Measurements from ENCODE around the gene OSBP2.

OSBP2 gene

DNA sequence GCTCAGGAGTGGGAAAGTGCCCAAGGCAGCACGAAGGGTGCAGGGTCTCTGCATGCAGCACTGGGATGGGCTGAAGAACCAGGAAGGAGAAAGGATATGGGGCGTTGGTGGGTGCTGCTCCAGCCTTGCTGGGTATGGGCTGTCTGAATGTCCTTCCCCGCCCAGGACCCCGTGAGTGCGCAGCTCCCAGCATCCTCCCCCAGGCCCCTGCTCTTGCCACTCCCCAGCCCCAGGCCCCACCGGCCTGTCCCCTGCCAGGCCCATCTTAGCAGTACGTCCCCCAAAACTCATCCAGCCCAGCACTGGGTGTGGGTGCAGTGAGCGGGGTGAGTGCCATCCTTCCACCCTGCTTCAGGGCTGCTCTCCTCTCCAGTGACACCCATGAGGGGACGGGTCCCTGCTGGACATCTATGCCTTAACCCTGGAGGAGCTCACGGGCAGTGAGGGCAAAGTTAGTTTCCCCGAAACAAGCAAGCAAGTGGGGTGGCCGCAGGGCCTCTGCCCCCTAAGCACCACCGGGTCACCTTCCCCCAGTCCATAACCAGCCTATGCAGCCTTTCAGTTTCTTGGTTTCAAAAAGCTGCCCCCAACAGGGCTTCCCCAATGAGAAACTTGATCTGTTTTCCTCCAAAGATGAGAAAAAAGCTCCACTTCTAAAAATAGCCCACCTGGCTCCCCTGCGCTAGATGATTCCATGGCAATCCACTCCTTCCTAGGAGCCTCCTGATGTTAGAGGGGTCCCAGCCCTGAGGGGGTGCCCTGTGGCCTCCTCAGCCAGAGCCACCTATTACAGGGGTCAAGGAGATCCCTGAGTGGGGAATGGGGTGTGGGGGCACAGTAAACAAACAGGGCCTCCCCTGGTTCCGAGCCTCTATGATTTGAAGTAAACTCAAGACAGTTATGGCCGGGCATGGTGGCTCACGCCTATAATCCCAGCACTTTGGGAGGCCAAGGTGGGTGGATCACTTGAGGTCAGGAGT lies 170.1 kb downstream of the OSBP2 start:
- 93% methylated on average over 17 of the region's 17 CpGs for WGBS
- no peak overlapping the region for H3K9ac ChIP-seq (ENCODE audit: low read depth, low read length)
- no peak overlapping the region for H3K4me3 ChIP-seq (ENCODE audit: low read length)
- H3K9me3 ChIP-seq (ENCODE audit: insufficient read depth, low read depth, low read length) = no peaks in the 10 kb centered on the region
- H3K4me1 ChIP-seq (ENCODE audit: insufficient read depth, low read length) = no peaks in the 10 kb centered on the region
- H3K36me3 ChIP-seq (ENCODE audit: insufficient read depth, low read length) = no peaks in the 10 kb centered on the region
- H3K27me3 ChIP-seq (ENCODE audit: insufficient read depth, low read length) = no peaks in the 10 kb centered on the region
- H3K27ac ChIP-seq (ENCODE audit: low read depth, low read length) = no peak overlapping the region

DNA sequence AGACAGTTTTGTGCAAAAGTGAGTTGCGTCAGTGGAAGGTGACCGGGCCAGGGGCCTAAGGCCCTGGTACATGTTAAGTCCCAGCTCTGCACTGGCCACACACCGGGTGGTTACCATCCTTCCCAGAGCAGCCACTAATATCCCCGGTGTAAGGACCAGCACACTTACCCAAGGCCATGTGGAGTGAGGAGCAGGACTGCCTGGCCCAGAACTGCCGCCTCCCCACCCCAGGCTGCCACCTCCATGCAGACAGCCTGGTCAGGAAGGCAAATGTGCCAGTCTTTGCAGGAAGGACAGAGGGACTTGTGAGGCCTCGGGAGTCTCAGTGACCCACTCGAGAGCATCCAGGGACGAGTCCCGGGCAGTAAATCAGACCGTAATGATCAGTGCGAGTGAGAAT lies 171.0 kb downstream of the OSBP2 start:
- H3K36me3 ChIP-seq (ENCODE audit: insufficient read depth, low read length) = no peaks in the 10 kb centered on the region
- H3K27ac ChIP-seq (ENCODE audit: low read depth, low read length) = no peak overlapping the region
- no peaks in the 10 kb centered on the region for H3K9me3 ChIP-seq (ENCODE audit: insufficient read depth, low read depth, low read length)
- WGBS = 95% methylated on average over 11 of the region's 11 CpGs
- no peak overlapping the region for H3K4me3 ChIP-seq (ENCODE audit: low read length)
- H3K4me1 ChIP-seq (ENCODE audit: insufficient read depth, low read length) = no peaks in the 10 kb centered on the region
- H3K9ac ChIP-seq (ENCODE audit: low read depth, low read length) = no peak overlapping the region
- H3K27me3 ChIP-seq (ENCODE audit: insufficient read depth, low read length) = no peaks in the 10 kb centered on the region

DNA sequence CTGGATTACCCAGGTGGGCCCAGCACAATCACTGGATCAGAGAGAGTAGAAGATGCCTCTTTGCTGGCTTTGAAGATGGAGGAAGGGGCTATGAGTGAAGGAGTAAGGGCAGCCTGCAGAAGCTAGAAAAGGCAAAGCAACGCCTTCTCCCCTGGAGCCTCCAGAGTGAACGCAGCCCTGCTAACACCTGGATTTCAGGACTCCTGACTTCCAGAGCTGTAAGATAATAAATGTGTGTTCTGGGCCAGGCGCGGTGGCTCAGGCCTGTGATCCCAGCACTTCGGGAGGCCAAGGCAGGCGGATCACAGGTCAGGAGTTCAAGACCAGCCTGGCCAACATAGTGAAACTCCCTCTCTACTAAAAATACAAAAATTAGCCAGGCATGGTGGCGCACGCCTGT lies 171.5 kb downstream of the OSBP2 start:
- no peaks in the 10 kb centered on the region for H3K9me3 ChIP-seq (ENCODE audit: insufficient read depth, low read depth, low read length)
- H3K27ac ChIP-seq (ENCODE audit: low read depth, low read length) = no peak overlapping the region
- no peaks in the 10 kb centered on the region for H3K36me3 ChIP-seq (ENCODE audit: insufficient read depth, low read length)

DNA sequence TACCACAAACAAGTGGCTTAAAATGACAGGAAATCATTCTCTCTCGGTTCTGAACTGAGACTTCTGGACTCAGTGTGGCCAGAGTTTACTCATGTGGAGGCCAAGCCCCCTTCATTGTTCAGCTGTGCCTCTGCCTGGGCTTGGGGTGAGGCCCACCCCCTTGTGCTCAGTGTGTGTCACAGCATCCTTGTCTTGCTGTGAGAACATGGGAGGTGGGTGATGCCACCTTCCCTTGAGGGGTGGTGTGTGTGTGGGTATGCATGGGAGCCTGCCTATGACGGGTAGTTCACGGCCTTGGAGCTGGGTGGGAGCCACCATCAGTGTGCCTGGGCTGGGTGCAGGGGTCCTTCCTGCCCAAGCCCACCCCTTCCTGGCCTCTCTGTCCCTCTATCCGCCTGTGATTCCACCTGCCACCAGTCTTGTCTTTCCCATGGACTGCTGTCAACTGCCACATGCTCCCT lies 172.2 kb downstream of the OSBP2 start:
- Histone ChIP-seq H3K9ac (ENCODE audit: low read depth, low read length) (no peak overlapping the region), H3K9me3 (ENCODE audit: insufficient read depth, low read depth, low read length) (no peaks in the 10 kb centered on the region), H3K4me1 (ENCODE audit: insufficient read depth, low read length) (no peaks in the 10 kb centered on the region), H3K27ac (ENCODE audit: low read depth, low read length) (no peak overlapping the region), H3K4me3 (ENCODE audit: low read length) (no peak overlapping the region), H3K27me3 (ENCODE audit: insufficient read depth, low read length) (no peaks in the 10 kb centered on the region), H3K36me3 (ENCODE audit: insufficient read depth, low read length) (no peaks in the 10 kb centered on the region)
- WGBS = 89% methylated on average over 4 of the region's 4 CpGs

More for the DNA sequence above, 171.5 kb downstream of the OSBP2 start:
- no peaks in the 10 kb centered on the region for H3K4me1 ChIP-seq (ENCODE audit: insufficient read depth, low read length)
- no peak overlapping the region for H3K4me3 ChIP-seq (ENCODE audit: low read length)
- no peaks in the 10 kb centered on the region for H3K27me3 ChIP-seq (ENCODE audit: insufficient read depth, low read length)
- H3K9ac ChIP-seq (ENCODE audit: low read depth, low read length) = no peak overlapping the region
- WGBS = 88% methylated on average over 8 of the region's 8 CpGs

DNA sequence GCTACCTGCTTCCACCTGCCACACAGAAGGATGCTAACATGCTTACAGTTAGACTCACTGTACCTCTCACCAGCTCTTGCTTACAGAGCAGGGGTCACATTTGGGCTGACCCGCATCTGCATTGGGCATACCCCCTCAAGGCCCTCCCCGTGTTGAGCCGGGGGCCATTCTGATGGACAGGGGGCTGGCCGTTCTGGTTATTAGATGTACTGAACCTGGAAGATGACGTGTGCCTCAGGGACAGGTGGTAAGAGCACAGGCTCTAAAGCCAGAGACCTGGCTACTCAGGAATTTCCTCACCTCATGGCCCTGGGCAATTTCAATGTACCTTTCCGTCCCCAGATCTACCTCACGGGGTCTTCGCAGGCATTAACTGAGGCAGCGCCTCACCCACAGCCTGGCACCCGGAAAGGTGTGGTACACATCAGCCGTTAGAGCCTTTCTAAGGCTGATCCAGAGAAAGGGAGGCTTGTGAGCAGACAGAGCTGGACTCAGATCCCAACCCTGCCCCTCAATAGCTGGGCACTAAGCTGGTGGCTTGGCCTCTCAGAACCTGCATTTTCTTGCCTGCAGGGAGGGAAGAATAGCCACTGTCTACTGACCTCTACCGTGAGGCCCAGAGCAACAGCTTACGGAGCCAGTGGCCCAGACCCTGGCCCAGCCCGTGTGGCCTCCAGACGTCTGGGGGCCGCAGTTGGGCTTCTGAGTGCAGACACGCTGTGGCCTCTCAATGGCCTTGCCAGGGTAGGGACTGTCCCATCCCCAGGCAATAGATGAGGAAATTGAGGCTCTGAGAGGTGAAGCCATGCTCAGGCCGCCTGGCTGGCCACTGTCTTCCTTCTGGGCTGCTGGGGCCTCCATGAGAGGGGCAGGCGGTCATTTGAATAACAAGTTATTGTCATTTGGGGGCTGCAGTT lies 173.3 kb downstream of the OSBP2 start:
- no peaks in the 10 kb centered on the region for H3K9me3 ChIP-seq (ENCODE audit: insufficient read depth, low read depth, low read length)
- WGBS = 88% methylated on average over 19 of the region's 19 CpGs
- H3K27me3 ChIP-seq (ENCODE audit: insufficient read depth, low read length) = no peaks in the 10 kb centered on the region
- no peaks in the 10 kb centered on the region for H3K4me1 ChIP-seq (ENCODE audit: insufficient read depth, low read length)
- H3K4me3 ChIP-seq (ENCODE audit: low read length) = no peak overlapping the region
- H3K36me3 ChIP-seq (ENCODE audit: insufficient read depth, low read length) = no peaks in the 10 kb centered on the region
- no peak overlapping the region for H3K27ac ChIP-seq (ENCODE audit: low read depth, low read length)
- H3K9ac ChIP-seq (ENCODE audit: low read depth, low read length) = no peak overlapping the region; the same call in 1 of the 2 replicates

DNA sequence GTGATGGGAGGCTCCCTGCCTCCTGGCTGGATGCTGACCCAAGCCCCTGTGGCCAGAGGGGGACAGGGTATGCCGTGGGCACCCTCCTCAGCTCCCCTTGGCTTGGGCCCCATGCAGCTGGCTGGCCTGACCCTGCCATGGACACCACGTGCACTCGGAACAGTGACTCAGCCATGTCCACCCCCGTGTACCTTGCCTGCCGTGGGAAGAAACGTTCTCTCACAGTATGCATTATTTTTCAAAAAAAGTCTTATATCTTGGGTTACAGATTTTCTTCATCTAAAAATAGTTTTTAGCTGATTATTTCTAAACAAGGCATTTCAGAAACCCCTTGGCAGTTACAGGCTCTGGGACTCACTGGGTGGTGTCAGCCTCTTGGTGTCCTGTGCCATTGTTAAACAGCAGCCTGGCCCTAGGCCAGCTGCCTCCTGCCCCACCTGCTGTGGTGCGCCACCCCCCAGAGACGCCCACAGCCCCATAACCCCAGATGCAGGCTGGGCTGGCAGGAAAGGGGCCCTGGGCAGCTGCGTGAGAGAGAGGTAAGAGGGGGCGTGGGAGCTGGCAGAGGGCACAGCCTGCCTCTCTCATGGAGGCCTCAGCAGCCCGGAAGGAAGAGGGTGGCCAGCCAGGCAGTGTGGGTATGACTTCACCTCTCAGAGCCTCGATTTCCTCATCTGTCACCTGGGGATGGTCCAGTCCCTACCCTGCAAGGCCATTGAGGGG lies 174.2 kb downstream of the OSBP2 start:
- Histone ChIP-seq H3K4me3 (ENCODE audit: low read length) (no peak overlapping the region), H3K36me3 (ENCODE audit: insufficient read depth, low read length) (no peaks in the 10 kb centered on the region), H3K4me1 (ENCODE audit: insufficient read depth, low read length) (no peaks in the 10 kb centered on the region), H3K27ac (ENCODE audit: low read depth, low read length) (no peak overlapping the region), H3K27me3 (ENCODE audit: insufficient read depth, low read length) (no peaks in the 10 kb centered on the region), H3K9ac (ENCODE audit: low read depth, low read length) (no peak overlapping the region), H3K9me3 (ENCODE audit: insufficient read depth, low read depth, low read length) (no peaks in the 10 kb centered on the region)
- 95% methylated on average over 12 of the region's 12 CpGs for WGBS

DNA sequence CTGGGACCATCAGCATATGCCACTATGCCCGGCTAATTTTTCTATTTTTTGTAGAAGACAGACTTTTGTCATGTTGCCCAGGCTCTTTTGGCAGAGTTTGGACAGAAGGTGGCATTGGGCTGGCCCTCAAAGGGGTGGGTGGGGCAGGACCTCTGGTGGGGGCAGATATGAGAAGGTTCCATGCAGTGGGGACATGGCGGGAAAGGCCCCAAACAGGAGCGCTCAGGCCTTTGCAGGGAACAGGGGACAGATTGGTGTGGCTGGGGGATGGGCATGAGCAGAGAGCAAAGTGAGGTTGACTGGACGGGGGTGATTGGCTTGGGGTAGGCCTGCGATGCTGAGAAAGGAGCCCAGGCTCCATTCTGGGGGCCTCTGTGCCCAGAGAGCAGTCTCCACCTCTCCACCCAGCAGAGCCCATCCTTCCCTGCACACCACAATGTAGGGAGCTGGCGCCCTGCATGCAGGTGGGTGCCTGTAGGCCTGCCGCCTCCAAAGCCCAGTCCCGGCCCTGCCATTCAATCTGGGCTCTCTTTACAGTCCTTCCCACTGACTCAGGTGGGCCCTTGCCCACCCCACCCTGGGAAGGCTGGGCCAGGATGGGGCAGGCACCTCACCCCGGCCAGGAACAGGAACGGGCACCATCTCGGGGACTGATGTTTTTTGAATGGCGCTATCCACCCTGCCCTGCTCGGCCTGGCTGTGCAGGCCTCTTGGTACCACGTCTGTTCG lies 175.2 kb downstream of the OSBP2 start:
- H3K27me3 ChIP-seq (ENCODE audit: insufficient read depth, low read length) = no peaks in the 10 kb centered on the region
- WGBS = 96% methylated on average over 15 of the region's 15 CpGs

DNA sequence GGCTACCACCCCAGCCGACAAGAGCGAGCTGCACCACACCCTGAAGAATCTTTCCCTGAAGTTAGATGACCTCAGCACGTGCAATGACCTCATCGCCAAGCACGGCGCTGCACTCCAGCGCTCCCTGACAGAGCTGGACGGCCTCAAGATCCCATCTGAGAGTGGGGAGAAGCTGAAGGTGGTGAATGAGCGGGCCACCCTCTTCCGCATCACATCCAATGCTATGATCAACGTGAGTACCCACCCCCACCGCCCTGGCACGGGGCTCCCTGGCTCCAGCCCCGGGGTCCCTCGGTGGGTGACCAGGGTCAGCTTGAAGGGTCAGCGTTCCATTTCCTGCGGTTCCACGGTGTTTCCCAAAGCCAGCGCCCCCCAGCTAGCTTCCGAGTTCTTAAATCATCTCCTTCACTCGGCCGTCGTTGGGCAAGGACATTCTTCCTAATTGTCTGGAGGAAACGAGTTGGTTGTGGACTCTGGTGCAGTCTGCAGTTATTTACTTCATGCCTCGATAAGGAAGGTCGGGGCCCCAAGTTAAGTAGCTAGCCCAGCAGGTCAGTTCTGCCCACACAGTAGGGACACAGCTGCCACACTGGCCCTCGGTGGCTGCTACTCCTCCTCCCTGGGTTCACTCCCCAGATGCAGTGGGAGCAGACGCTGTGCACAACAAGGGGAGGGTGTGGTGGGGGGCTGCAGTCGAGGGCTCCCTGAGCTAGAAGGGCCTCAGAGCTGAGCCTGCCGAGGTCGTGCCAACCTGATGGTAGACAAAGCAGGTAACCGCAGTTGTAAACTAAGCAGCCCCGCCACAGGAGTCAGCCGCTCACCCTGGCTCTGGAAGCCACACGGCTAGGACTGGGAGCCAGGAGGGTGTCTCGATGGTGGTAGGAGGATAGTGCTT lies 176.0 kb downstream of the OSBP2 start:
- Histone ChIP-seq H3K27me3 (ENCODE audit: insufficient read depth, low read length) (no peaks in the 10 kb centered on the region), H3K27ac (ENCODE audit: low read depth, low read length) (no peak overlapping the region), H3K4me1 (ENCODE audit: insufficient read depth, low read length) (no peaks in the 10 kb centered on the region), H3K9me3 (ENCODE audit: insufficient read depth, low read depth, low read length) (no peaks in the 10 kb centered on the region), H3K36me3 (ENCODE audit: insufficient read depth, low read length) (no peaks in the 10 kb centered on the region), H3K9ac (ENCODE audit: low read depth, low read length) (no peak overlapping the region), H3K4me3 (ENCODE audit: low read length) (no peak overlapping the region)
- WGBS = 92% methylated on average over 36 of the region's 36 CpGs

More for the DNA sequence above, 175.2 kb downstream of the OSBP2 start:
- Histone ChIP-seq H3K9me3 (ENCODE audit: insufficient read depth, low read depth, low read length) (no peaks in the 10 kb centered on the region), H3K27ac (ENCODE audit: low read depth, low read length) (no peak overlapping the region), H3K4me1 (ENCODE audit: insufficient read depth, low read length) (no peaks in the 10 kb centered on the region), H3K4me3 (ENCODE audit: low read length) (no peak overlapping the region), H3K9ac (ENCODE audit: low read depth, low read length) (no peak overlapping the region), H3K36me3 (ENCODE audit: insufficient read depth, low read length) (no peaks in the 10 kb centered on the region)

DNA sequence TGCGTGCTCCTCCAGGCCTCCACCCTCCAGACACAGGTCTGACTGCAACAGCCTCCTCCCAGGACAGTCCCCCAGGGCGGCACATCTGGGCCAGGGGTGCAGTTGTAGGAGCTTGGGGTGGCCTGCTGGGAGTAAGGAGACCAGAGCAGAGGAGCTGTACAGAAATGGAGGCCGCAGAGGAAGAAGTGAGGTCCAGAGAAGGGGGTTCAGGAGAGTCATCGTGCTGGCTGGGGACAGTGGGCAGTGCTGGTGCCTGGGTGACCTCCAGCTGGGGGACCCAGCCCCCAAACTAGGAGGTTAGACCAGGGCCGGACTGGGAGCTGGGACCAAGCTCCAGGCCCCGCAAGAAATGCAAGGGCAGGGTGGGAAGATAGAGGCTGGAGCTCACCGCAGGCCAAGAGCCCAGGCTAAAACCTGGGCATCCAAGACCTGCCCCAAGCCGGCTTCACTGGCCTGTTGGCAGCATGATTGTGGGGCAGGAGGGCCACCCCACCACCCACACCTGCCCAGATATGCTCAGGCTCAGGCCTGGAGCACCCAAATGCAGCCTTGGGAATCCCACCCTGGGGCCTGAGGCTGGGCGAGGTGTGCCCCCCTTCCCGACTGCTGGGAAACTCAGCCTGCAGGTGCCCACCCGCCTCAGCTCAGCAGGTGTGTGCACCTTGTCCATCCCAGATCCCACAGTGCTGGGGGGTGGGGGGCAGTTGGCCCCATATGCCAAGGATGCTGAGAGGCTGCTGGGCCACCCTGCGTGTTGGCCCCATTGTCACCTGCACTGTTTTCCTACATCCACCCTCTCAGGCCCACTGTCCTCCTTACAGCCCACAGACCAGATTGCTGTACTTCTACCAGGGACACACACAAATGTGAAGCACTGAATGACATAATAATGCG lies 177.0 kb downstream of the OSBP2 start:
- 90% methylated on average over 13 of the region's 13 CpGs for WGBS
- no peaks in the 10 kb centered on the region for H3K9me3 ChIP-seq (ENCODE audit: insufficient read depth, low read depth, low read length)
- H3K27me3 ChIP-seq (ENCODE audit: insufficient read depth, low read length) = no peaks in the 10 kb centered on the region
- no peaks in the 10 kb centered on the region for H3K36me3 ChIP-seq (ENCODE audit: insufficient read depth, low read length)
- H3K4me1 ChIP-seq (ENCODE audit: insufficient read depth, low read length) = no peaks in the 10 kb centered on the region
- no peak overlapping the region for H3K9ac ChIP-seq (ENCODE audit: low read depth, low read length)
- no peak overlapping the region for H3K4me3 ChIP-seq (ENCODE audit: low read length)
- no peak overlapping the region for H3K27ac ChIP-seq (ENCODE audit: low read depth, low read length)

Measured in HUES64 (cell line).